K562 (cell line): ENCODE data around the gene PLEKHA6. TPM values are rescaled to one million over a fixed set of nuclear protein-coding genes. Genes with fewer than 3 reads are reported as not detected.

ENCODE experiments used
- ATAC-seq: fragments of 200-7000 bp; cut with Tn5 transposase; 3 replicates; pipeline ENCODE4 v1.9.1; 2020; ENCODE audit warnings: moderate library complexity
- BruUV-seq: library from RNA; stranded (reverse); fragments of 400-500 nt; replicated peaks from 2 replicates; lab custom pipeline; 2021; lab: Mats Ljungman, UMichigan
- CTCF ChIA-PET: fragments of 300-600 bp; formaldehyde crosslinking; extraction: SDS; loops from one replicate; lab custom pipeline; 2021; ENCODE audit warnings: low intra/inter-chr PET ratio; lab: Yijun Ruan, JAX
- POLR2A ChIA-PET: fragments of 300-600, 350-650 bp; sonication (Branson Sonifier 250); formaldehyde crosslinking; extraction: SDS; loops from one replicate; lab custom pipeline; 2021; ENCODE audit warnings: antibody characterized with exemption, inconsistent platforms; lab: Yijun Ruan, JAX
- DNase-seq, 4 experiments: peaks; one replicate each; pipeline versions ENCODE4 v3.0.0 to v3.0.0-alpha.2; 2011 to 2018; ENCODE audit warnings: low spot score in 3 of 4, mixed read lengths in 3 of 4; ENCODE audit errors: extremely low read depth in 1 of 4
- FAIRE-seq: peaks from 2 replicates; lab custom pipeline; 2011; peaks lifted over from hg19 to GRCh38; lab: Jason Lieb, UNC
- H2AFZ ChIP-seq: 2 replicates; pipeline ENCODE4 v1.6.0; 2011; ENCODE audit warnings: low read depth, low read length, control low read depth, inconsistent platforms
- H3K27ac ChIP-seq: fragments of 200-600 bp; 3 replicates; pipeline ENCODE4 v1.8.0; 2011; ENCODE audit warnings: low read depth, mild to moderate bottlenecking, control low read depth, inconsistent platforms, low read length, moderate library complexity, mixed read lengths; ENCODE audit errors: extremely low read depth
- H3K27me3 ChIP-seq, 2 experiments: fragments of 300-600 bp in 1 of 2; 2 replicates in 1 of 2; 3 replicates in 1 of 2; pipeline versions ENCODE4 v1.6.0 to v1.8.0; 2011; ENCODE audit warnings: inconsistent platforms in 2 of 2, low read length in 2 of 2, mild to moderate bottlenecking in 1 of 2, mixed read lengths in 1 of 2, moderate library complexity in 1 of 2; ENCODE audit not compliant: control insufficient read depth in 2 of 2, insufficient read depth in 2 of 2
- H3K36me3 ChIP-seq: fragments of 300-600 bp; 3 replicates; pipeline ENCODE4 v1.8.0; 2011; ENCODE audit warnings: mild to moderate bottlenecking, low read length, inconsistent platforms; ENCODE audit not compliant: control insufficient read depth, insufficient read depth
- H3K4me1 ChIP-seq, 2 experiments: fragments of 200-600 bp in 1 of 2; replicated peaks in 1 of 2; 2 replicates in 1 of 2; 3 replicates in 1 of 2; pipeline versions ENCODE4 v1.5.1 to v1.8.0; 2011; ENCODE audit warnings: inconsistent platforms in 2 of 2, low read length in 2 of 2, mild to moderate bottlenecking in 1 of 2, mixed read lengths in 1 of 2, moderate library complexity in 1 of 2; ENCODE audit not compliant: control insufficient read depth in 2 of 2, insufficient read depth in 2 of 2
- H3K4me2 ChIP-seq: 2 replicates; pipeline ENCODE4 v1.6.1; 2011; ENCODE audit warnings: low read length, control low read depth, inconsistent platforms, mixed read lengths; ENCODE audit not compliant: insufficient read depth
- H3K4me3 ChIP-seq: fragments of 200-600 bp; sonication (generic), shearing (Covaris generic); 2 replicates; pipeline ENCODE4 v1.5.1; 2016; ENCODE audit warnings: control low read depth, inconsistent platforms
- H3K79me2 ChIP-seq: fragments of 200-600 bp; 3 replicates; pipeline ENCODE4 v1.8.0; 2011; ENCODE audit warnings: low read length, inconsistent platforms; ENCODE audit not compliant: control insufficient read depth, insufficient read depth
- H3K9ac ChIP-seq, 2 experiments: 2 replicates each; pipeline versions ENCODE4 v1.6.0 to v1.6.1; 2011; ENCODE audit warnings: low read depth in 2 of 2, low read length in 2 of 2, control low read depth in 1 of 2, inconsistent platforms in 1 of 2, mild to moderate bottlenecking in 1 of 2, mixed read lengths in 1 of 2; ENCODE audit not compliant: insufficient read depth in 1 of 2
- H3K9me1 ChIP-seq: one replicate; pipeline ENCODE4 v1.6.0; 2011; ENCODE audit warnings: inconsistent platforms, mild to moderate bottlenecking, low read length, moderate library complexity; ENCODE audit not compliant: control insufficient read depth, insufficient read depth
- H3K9me3 ChIP-seq: replicated peaks from 2 replicates; pipeline ENCODE4 v1.5.1; 2011; ENCODE audit warnings: low read depth, low read length, inconsistent platforms; ENCODE audit not compliant: control insufficient read depth, insufficient read depth
- H4K20me1 ChIP-seq: replicated peaks from 2 replicates; pipeline ENCODE4 v1.6.1; 2011; ENCODE audit warnings: low read length, inconsistent platforms, mixed read lengths; ENCODE audit not compliant: control insufficient read depth, insufficient read depth
- HOMEZ ChIP-seq: fragments of 250-450 bp; sonication (Bioruptor Pico); IDR thresholded peaks from 2 replicates; pipeline ENCODE4 v1.4.0; 2020; ENCODE audit warnings: mild to moderate bottlenecking, moderate library complexity
- TEAD1 ChIP-seq, 2 experiments: fragments of 450-650 bp in 1 of 2; sonication (generic) in 1 of 2; formaldehyde crosslinking; IDR thresholded peaks; 2 replicates each; pipeline versions ENCODE4 v1.4.0 to v1.8.0; 2020 to 2022; ENCODE audit warnings: mild to moderate bottlenecking in 2 of 2, missing genetic modification reagents in 1 of 2
- ZNF197 ChIP-seq: fragments of 200-800 bp; sonication (Bioruptor generic); IDR thresholded peaks from 2 replicates; pipeline ENCODE4 v1.6.1; 2016; ENCODE audit warnings: low read depth, missing genetic modification characterization, missing compliant biosample characterization
- WGBS: fragments of 100-300 bp; shearing (Covaris generic); methylation state at CpG from one replicate; pipeline ENCODE4 v1.1.6; 2016; ENCODE audit warnings: low coverage, mixed read lengths; ENCODE audit not compliant: insufficient coverage; ENCODE audit errors: missing lambda C conversion rate; 5-methylcytosine and 5-hydroxymethylcytosine counted together
- in situ Hi-C: fragments of 300-500 bp; cut with MboI; formaldehyde crosslinking; loops from 4 replicates; pipeline ENCODE4 v1.15.0; 2018; ENCODE audit warnings: inconsistent platforms, mixed read lengths
- intact Hi-C: fragments of 100-400 bp; cut with micrococcal nuclease; formaldehyde crosslinking; loops from 2 replicates; pipeline ENCODE4 v1.14.2; 2022
- polyA plus RNA-seq, 8 experiments: library from polyadenylated mRNA; depleted of rRNA in 4 of 8; stranded (reverse) in 5 of 8; unstranded in 3 of 8; fragments of >200 nt; fragmentation: Nextera tagmentation in 2 of 8; fragmentation: Illumina TruSeq in 1 of 8; extraction: Ambion mirVana in 2 of 8; extraction: Trizol in 1 of 8; gene quantifications; 2 replicates each; pipeline versions ENCODE4 v1.2.1 to v1.2.3, GENCODE V29; 2011 to 2014; ENCODE audit warnings: inconsistent platforms in 1 of 8, missing spikeins in 1 of 8
- total RNA-seq, 7 experiments: library from RNA; depleted of rRNA in 6 of 7; stranded (reverse); fragments of >200 nt in 6 of 7; fragmentation: Illumina TruSeq in 2 of 7; extraction: Trizol in 2 of 7; gene quantifications; 2 replicates each; pipeline versions ENCODE4 v1.2.1 to v1.2.3, GENCODE V29; 2011 to 2021; ENCODE audit warnings: low replicate concordance in 1 of 7
- TF ChIP-seq, protein P1 (sequence below): fragments of 450-650 bp; formaldehyde crosslinking; IDR thresholded peaks from 2 replicates; pipeline ENCODE4 v1.4.0; 2022; ENCODE audit warnings: mild to moderate bottlenecking, moderate library complexity

The PLEKHA6 gene
- total and polyA plus RNA-seq, 9 of the 15 experiments (the other 6 are each of a cell fraction or from before 2014, with no cell fraction given): under 0.01 to 0.33 (median 0.01) TPM; not detected in 4

GRCh38 chr1:204338360-204338759 is 21.4 kb downstream of the PLEKHA6 start:
- Histone ChIP-seq H3K9me3 (no peaks in the 10 kb centered on the region), H3K4me2 (no peak overlapping the region)
- in situ Hi-C loops: no loop called here

More at GRCh38 chr1:204338360-204338759, 21.4 kb downstream of the PLEKHA6 start:
- ATAC-seq: no peak
- no peak overlapping the region for H3K4me3 ChIP-seq
- no peak for FAIRE-seq
- no peak overlapping the region for H2AFZ ChIP-seq
- 0 out of 2 replicates have a peak, but pooled peaks cover 3% of the 10 kb centered on the region for H4K20me1 ChIP-seq
- DNase-seq: no peak
- H3K27ac ChIP-seq: no peak overlapping the region
- no peaks in the 10 kb centered on the region for H3K36me3 ChIP-seq
- H3K9ac ChIP-seq: no peak overlapping the region
- ChIA-PET CTCF (no interaction called here), POLR2A (interaction anchor here (1.5 kb wide), 1 partner anchor 9 kb away, joined by 3 read pairs; no protein-coding TSS in a partner anchor)
- H3K9me1 ChIP-seq: no peaks in the 10 kb centered on the region
- H3K27me3 ChIP-seq: peaks cover 59 to 73% of the 10 kb centered on the region in 2 experiments
- no peaks in the 10 kb centered on the region for H3K4me1 ChIP-seq
- no TSS peak for BruUV-seq
- TF ChIP-seq ZNF197: no peak
- TF ChIP-seq, protein P1, sequence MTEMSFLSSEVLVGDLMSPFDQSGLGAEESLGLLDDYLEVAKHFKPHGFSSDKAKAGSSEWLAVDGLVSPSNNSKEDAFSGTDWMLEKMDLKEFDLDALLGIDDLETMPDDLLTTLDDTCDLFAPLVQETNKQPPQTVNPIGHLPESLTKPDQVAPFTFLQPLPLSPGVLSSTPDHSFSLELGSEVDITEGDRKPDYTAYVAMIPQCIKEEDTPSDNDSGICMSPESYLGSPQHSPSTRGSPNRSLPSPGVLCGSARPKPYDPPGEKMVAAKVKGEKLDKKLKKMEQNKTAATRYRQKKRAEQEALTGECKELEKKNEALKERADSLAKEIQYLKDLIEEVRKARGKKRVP: 0 out of 2 replicates have a peak, but pooled peaks have one; percentile 15
- no peak for TF ChIP-seq HOMEZ (CRISPR knock-in tag)
- no peak for TF ChIP-seq TEAD1 (CRISPR knock-in tag; IDR thresholded peaks at IDR 0.05)
- H3K79me2 ChIP-seq: no peaks in the 10 kb centered on the region
- WGBS: 2% methylated on average over 2 of the region's 2 CpGs
- intact Hi-C loops: no loop called here
